Suprapubic skin (tissue), 3 donors: ENCODE measurements around the gene PRSS2.

Source experiments
- POLR2A ChIP-seq, 2 donors: fragments of 450-650 bp; IDR thresholded peaks; one replicate each; pipeline ENCODE4 v1.6.1; 2017; ENCODE audit warnings: antibody characterized with exemption in 2 of 2, mild to moderate bottlenecking in 2 of 2, moderate library complexity in 2 of 2
- TF ChIP-seq, protein P1 (sequence below), 2 donors: fragments of 200-600 bp in 1 of 2; fragments of 450-650 bp in 1 of 2; sonication (generic) in 1 of 2; IDR thresholded peaks; one replicate each; pipeline ENCODE4 v1.5.1; 2016 to 2019; ENCODE audit warnings: antibody characterized with exemption in 2 of 2, mild to moderate bottlenecking in 1 of 2, moderate library complexity in 1 of 2

- TF ChIP-seq POLR2A (IDR thresholded peaks at IDR 0.05) = no peak
- TF ChIP-seq, protein P1, sequence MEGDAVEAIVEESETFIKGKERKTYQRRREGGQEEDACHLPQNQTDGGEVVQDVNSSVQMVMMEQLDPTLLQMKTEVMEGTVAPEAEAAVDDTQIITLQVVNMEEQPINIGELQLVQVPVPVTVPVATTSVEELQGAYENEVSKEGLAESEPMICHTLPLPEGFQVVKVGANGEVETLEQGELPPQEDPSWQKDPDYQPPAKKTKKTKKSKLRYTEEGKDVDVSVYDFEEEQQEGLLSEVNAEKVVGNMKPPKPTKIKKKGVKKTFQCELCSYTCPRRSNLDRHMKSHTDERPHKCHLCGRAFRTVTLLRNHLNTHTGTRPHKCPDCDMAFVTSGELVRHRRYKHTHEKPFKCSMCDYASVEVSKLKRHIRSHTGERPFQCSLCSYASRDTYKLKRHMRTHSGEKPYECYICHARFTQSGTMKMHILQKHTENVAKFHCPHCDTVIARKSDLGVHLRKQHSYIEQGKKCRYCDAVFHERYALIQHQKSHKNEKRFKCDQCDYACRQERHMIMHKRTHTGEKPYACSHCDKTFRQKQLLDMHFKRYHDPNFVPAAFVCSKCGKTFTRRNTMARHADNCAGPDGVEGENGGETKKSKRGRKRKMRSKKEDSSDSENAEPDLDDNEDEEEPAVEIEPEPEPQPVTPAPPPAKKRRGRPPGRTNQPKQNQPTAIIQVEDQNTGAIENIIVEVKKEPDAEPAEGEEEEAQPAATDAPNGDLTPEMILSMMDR (IDR thresholded peaks at IDR 0.05) = no peak
Observed at GRCh38 chr7:142754681-142755575, 15.8 kb upstream of the PRSS2 start.
